SH-SY5Y (cell line): ENCODE results near the gene FLVCR2.

Experiments
- GATA2 ChIP-seq: IDR thresholded peaks from 2 replicates; pipeline ENCODE4 v1.6.1; 2011; ENCODE audit warnings: mild to moderate bottlenecking, low read depth, low read length
- GATA3 ChIP-seq: IDR thresholded peaks from 2 replicates; pipeline ENCODE4 v1.6.1; 2011; ENCODE audit warnings: low read depth, mild to moderate bottlenecking, low read length, moderate library complexity

- TF ChIP-seq GATA3 (no peak), GATA2 (no peak)
Observed at GRCh38 chr14:75535164-75535898, 43.1 kb upstream of the FLVCR2 start.
